Activated T-helper 2 cell treated with anti-CD3 and anti-CD28 coated beads, Interferon-gamma antibody, Interleukin-2, Interleukin-4, amounts not matched to agents 10 μg/mL and 5 μg/mL and 100 μg/mL, durations not matched to agents 14 hours and 24 hours and 36 hours (primary cell): ENCODE results near the gene THOC1. TPM values are rescaled to one million over a fixed set of nuclear protein-coding genes. Genes with fewer than 3 reads are reported as not detected.

Experiments used
- DNase-seq: peaks from one replicate; pipeline ENCODE4 v3.0.0; 2021; ENCODE audit warnings: low spot score
- H3K27ac Mint-ChIP-seq: one replicate; pipeline ENCODE4 v1.8.0; 2021; ENCODE audit warnings: mixed read lengths
- H3K27me3 Mint-ChIP-seq: one replicate; pipeline ENCODE4 v1.8.0; 2021; ENCODE audit warnings: low read depth, mixed read lengths
- H3K36me3 Mint-ChIP-seq: one replicate; pipeline ENCODE4 v1.8.0; 2021; ENCODE audit warnings: low read depth, mixed read lengths
- H3K4me1 Mint-ChIP-seq: one replicate; pipeline ENCODE4 v1.8.0; 2021; ENCODE audit warnings: low read depth, mixed read lengths
- H3K4me3 Mint-ChIP-seq: one replicate; pipeline ENCODE4 v1.8.0; 2021; ENCODE audit warnings: low read depth, mild to moderate bottlenecking, moderate library complexity, mixed read lengths
- H3K9me3 Mint-ChIP-seq: one replicate; pipeline ENCODE4 v1.8.0; 2021; ENCODE audit warnings: mixed read lengths
- intact Hi-C: fragments of 100-400 bp; cut with micrococcal nuclease; formaldehyde crosslinking; loops from one replicate; pipeline ENCODE4 v1.15.1; 2023
- total RNA-seq: library from RNA; stranded (reverse); gene quantifications from 2 replicates; pipeline ENCODE4 v1.2.3, GENCODE V29; 2022

The THOC1 gene
- total RNA-seq, 1 donor from 2014 or later: 70.6 TPM

- Mint-ChIP-seq H3K4me3 (no peak overlapping the region), H3K9me3 (no peaks in the 10 kb centered on the region), H3K27me3 (no peaks in the 10 kb centered on the region), H3K36me3 (peaks cover 46% of the 10 kb centered on the region), H3K4me1 (peaks cover 4% of the 10 kb centered on the region), H3K27ac (no peak overlapping the region)
- intact Hi-C loops: no loop called here
- no peak for DNase-seq
Observed at GRCh38 chr18:195651-196050, 72.2 kb downstream of the THOC1 start.

DNA sequence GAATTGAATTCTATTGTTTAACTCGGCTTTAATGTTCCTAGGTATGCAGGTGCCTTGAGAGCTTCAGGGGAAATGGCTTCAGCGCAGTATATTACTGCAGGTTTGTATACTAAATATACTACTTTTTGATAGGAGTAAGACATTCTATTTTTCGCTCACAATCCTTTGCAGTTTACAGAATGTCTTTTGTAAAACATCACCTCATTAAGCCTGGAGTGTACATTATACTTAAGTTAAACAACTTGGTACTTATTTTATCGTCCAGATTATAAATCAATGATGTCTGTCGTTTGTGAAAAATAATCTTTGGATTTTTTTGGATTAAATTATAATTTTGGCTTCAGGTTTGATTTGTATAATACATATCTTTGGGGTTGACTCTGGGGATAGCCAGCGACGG lies 75.0 kb downstream of the THOC1 start:
- Mint-ChIP-seq H3K27ac (no peak overlapping the region), H3K9me3 (no peaks in the 10 kb centered on the region), H3K4me1 (peaks cover 4% of the 10 kb centered on the region), H3K36me3 (peaks cover 49% of the 10 kb centered on the region), H3K27me3 (no peaks in the 10 kb centered on the region), H3K4me3 (no peak overlapping the region)
- no peak for DNase-seq
- intact Hi-C loops: no loop called here

- no peak overlapping the region for H3K27ac Mint-ChIP-seq
- H3K36me3 Mint-ChIP-seq: peaks cover 46% of the 10 kb centered on the region
- no peak for DNase-seq
- no peaks in the 10 kb centered on the region for H3K9me3 Mint-ChIP-seq
- H3K4me3 Mint-ChIP-seq: no peak overlapping the region
- intact Hi-C loops: no loop called here
- no peaks in the 10 kb centered on the region for H3K27me3 Mint-ChIP-seq
- peaks cover 4% of the 10 kb centered on the region for H3K4me1 Mint-ChIP-seq
Observed at GRCh38 chr18:191725-192124, 76.1 kb downstream of the THOC1 start.

DNA sequence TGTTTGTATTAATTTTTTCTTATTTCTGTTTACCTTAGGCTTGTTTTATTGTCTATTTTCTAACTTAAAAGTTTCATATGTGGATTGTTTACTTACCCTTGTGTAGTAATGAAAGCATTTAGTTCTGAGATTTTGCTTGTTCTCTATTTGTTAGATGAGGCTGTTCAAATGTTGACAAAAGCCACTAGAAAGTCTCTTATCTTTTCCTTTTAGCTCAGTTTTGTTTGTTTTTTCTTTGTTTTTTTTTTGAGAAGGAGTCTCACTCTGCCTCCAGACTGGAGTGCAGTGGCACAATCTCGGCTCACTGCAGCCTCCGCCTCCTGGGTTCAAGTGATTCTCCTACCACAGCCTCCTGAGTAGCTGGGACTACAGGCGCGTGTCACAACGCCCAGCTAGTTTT lies 78.6 kb downstream of the THOC1 start:
- intact Hi-C loops: no loop called here
- no peaks in the 10 kb centered on the region for H3K27me3 Mint-ChIP-seq
- H3K4me1 Mint-ChIP-seq: peaks cover 4% of the 10 kb centered on the region
- no peak for DNase-seq
- H3K27ac Mint-ChIP-seq: no peak overlapping the region
- H3K4me3 Mint-ChIP-seq: no peak overlapping the region
- no peaks in the 10 kb centered on the region for H3K9me3 Mint-ChIP-seq
- peaks cover 37% of the 10 kb centered on the region for H3K36me3 Mint-ChIP-seq

DNA sequence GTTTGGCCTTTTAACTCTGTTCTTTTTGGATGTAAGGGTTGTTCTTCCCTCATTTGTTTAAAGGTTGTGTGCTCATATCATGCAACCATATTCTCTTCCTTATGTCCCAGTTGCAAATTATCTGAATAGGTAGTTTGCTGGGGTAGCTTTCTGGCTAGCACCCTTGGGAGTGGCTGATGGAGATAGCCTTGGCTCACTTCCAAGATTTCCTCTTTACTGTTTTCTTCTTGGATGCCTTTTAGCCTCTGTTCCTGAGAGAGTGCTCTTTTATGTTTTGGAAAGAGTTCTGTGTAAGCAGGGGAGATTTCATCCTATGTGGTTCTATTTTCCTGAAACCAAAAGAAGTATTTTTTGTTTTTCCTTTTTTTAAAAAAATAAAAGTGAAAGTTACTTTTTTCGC lies 84.1 kb downstream of the THOC1 start:
- Mint-ChIP-seq H3K9me3 (no peaks in the 10 kb centered on the region), H3K27me3 (no peaks in the 10 kb centered on the region), H3K27ac (no peak overlapping the region), H3K4me3 (no peak overlapping the region), H3K4me1 (peaks cover 10% of the 10 kb centered on the region), H3K36me3 (peaks cover 58% of the 10 kb centered on the region)
- DNase-seq: no peak
- intact Hi-C loops: no loop called here

- Mint-ChIP-seq H3K4me3 (no peak overlapping the region), H3K36me3 (peaks cover 56% of the 10 kb centered on the region), H3K9me3 (no peaks in the 10 kb centered on the region), H3K27ac (no peak overlapping the region), H3K4me1 (peaks cover 14% of the 10 kb centered on the region), H3K27me3 (no peaks in the 10 kb centered on the region)
- intact Hi-C loops: no loop called here
- no peak for DNase-seq
Observed at GRCh38 chr18:181711-182110, 86.1 kb downstream of the THOC1 start.

GRCh38 chr18:179499-179898 lies 88.3 kb downstream of the THOC1 start:
- Mint-ChIP-seq H3K9me3 (no peaks in the 10 kb centered on the region), H3K27me3 (no peaks in the 10 kb centered on the region), H3K4me1 (peaks cover 16% of the 10 kb centered on the region), H3K4me3 (no peak overlapping the region), H3K27ac (no peak overlapping the region), H3K36me3 (peaks cover 59% of the 10 kb centered on the region)
- intact Hi-C loops: no loop called here
- no peak for DNase-seq

DNA sequence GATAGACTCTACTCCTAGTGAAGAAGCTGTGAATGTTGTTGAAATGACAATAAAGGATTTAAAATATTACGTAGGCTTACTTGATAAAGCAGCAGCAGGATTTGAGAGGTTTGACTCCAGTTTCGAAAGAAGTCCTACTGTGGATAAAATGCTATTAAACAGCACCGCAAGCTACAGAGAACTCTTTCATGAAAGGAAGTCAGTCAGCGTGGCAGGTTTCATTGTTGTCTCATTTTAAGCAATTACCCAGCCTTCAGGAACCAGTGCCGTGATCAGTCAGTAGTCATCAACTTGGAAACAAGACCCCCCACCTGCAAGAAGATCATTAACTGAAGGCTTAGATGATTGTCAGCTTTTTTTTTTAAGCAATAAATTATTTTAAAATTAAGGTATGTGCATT lies 95.5 kb downstream of the THOC1 start:
- H3K27me3 Mint-ChIP-seq: no peaks in the 10 kb centered on the region
- H3K9me3 Mint-ChIP-seq: no peaks in the 10 kb centered on the region
- peaks cover 2% of the 10 kb centered on the region for H3K4me1 Mint-ChIP-seq
- H3K27ac Mint-ChIP-seq: no peak overlapping the region
- H3K4me3 Mint-ChIP-seq: no peak overlapping the region
- H3K36me3 Mint-ChIP-seq: peaks cover 51% of the 10 kb centered on the region
- intact Hi-C loops: no loop called here
- no peak for DNase-seq

Other genes starting within 250 kb of the THOC1 start
- gene TUBB8B, start 218.4 kb downstream of the THOC1 start, total RNA-seq: not detected in 2 replicates
- gene USP14, start 109.5 kb downstream of the THOC1 start, total RNA-seq: 89.7 and 98.4 TPM in 2 replicates
- not detected in 2 replicates for gene COLEC12, start 232.7 kb upstream of the THOC1 start, total RNA-seq